Measurements from ENCODE around the gene ARHGAP45. TPM values are rescaled to one million over a fixed set of nuclear protein-coding genes. Genes with fewer than 3 reads are reported as not detected.

The ARHGAP45 gene
- polyA plus RNA-seq, 2 of the 4 experiments (the other 2 are of a cell fraction): 1.2 to 1.9 TPM

GRCh38 chr19:1115646-1116420 lies 48.9 kb downstream of the ARHGAP45 start:
- no peak for FAIRE-seq
- POLR2A ChIA-PET: no interaction called here
- TF ChIP-seq NR3C1 (IDR thresholded peaks at IDR 0.05) (no peak), FOSL2 (IDR thresholded peaks at IDR 0.05) (no peak), FOSL2 (CRISPR knock-in tag; IDR thresholded peaks at IDR 0.05) (no peak), SREBF2 (IDR thresholded peaks at IDR 0.05) (no peak), RCOR1 (IDR thresholded peaks at IDR 0.05; ENCODE audit: low read depth, low read length) (no peak), TP53 (CRISPR knock-in tag; IDR thresholded peaks at IDR 0.05) (no peak), TFCP2L1 (CRISPR knock-in tag; IDR thresholded peaks at IDR 0.05) (no peak)
- 89% methylated on average over 29 of the region's 35 CpGs for WGBS (ENCODE audit: missing lambda C conversion rate)
- H3K4me3 ChIP-seq: no peak overlapping the region
- peaks cover 25% of the 10 kb centered on the region for H3K4me1 ChIP-seq
- no peak overlapping the region for H3K4me2 ChIP-seq
- H3K9me3 ChIP-seq: no peaks in the 10 kb centered on the region
- H3K27ac ChIP-seq: no peak overlapping the region
- CTCF ChIA-PET: interaction anchor here (0.6 to 1.8 kb wide), 5 partner anchors 8 to 79 kb away, joined by 3 to 6 read pairs (median 5); no protein-coding TSS in a partner anchor
- no peak for ATAC-seq
- no peak for DNase-seq (ENCODE audit: low read depth in 1 of 2, low spot score in 1 of 2)

- no peak overlapping the region for H3K27ac ChIP-seq
- peaks cover 19% of the 10 kb centered on the region for H3K4me1 ChIP-seq
- FAIRE-seq (no peak), DNase-seq (ENCODE audit: low read depth in 1 of 2, low spot score in 1 of 2) (no peak), ATAC-seq (no peak)
- no peak overlapping the region for H3K4me3 ChIP-seq
- WGBS (ENCODE audit: missing lambda C conversion rate): 94% methylated on average over 20 of the region's 52 CpGs
- no peaks in the 10 kb centered on the region for H3K9me3 ChIP-seq
- TF ChIP-seq MAX (IDR thresholded peaks at IDR 0.05) (no peak), PHF8 (IDR thresholded peaks at IDR 0.05; ENCODE audit: borderline replicate concordance, low read depth) (no peak), FOXS1 (CRISPR knock-in tag; IDR thresholded peaks at IDR 0.05) (no peak), HOXB13 (CRISPR knock-in tag; IDR thresholded peaks at IDR 0.05; ENCODE audit: low read depth) (no peak), FOSL2 (IDR thresholded peaks at IDR 0.05) (no peak), FOSL2 (CRISPR knock-in tag; IDR thresholded peaks at IDR 0.05) (no peak), CEBPB (IDR thresholded peaks at IDR 0.05) (no peak), CBX2 (IDR thresholded peaks at IDR 0.05; ENCODE audit: borderline replicate concordance, low read depth) (no peak), EHMT2 (IDR thresholded peaks at IDR 0.05; ENCODE audit: low read depth) (no peak)
- ChIA-PET CTCF (interaction anchor here (0.6 to 1.4 kb wide), 3 partner anchors 69 to 83 kb away, joined by 3 to 5 read pairs (median 3); no protein-coding TSS in a partner anchor), POLR2A (no interaction called here)
- no peak overlapping the region for H3K4me2 ChIP-seq
These were observed 50.0 kb downstream of the ARHGAP45 start for GRCh38 chr19:1116726-1117581.

- Histone ChIP-seq H3K9me3 (no peaks in the 10 kb centered on the region), H3K4me1 (peaks cover 16% of the 10 kb centered on the region), H3K4me3 (no peak overlapping the region), H3K27ac (no peak overlapping the region), H3K4me2 (no peak overlapping the region)
- DNase-seq (ENCODE audit: low read depth in 1 of 2, low spot score in 1 of 2) (no peak), FAIRE-seq (no peak), ATAC-seq (no peak)
- WGBS (ENCODE audit: missing lambda C conversion rate): 96% methylated on average over 10 of the region's 16 CpGs
- POLR2A ChIA-PET: no interaction called here
- no peak for TF ChIP-seq EP300 (IDR thresholded peaks at IDR 0.05)
- no peak for TF ChIP-seq CBX8 (IDR thresholded peaks at IDR 0.05)
- TF ChIP-seq POLR2A (IDR thresholded peaks at IDR 0.05; ENCODE audit: low read length): no peak
- no peak for TF ChIP-seq ELK1 (IDR thresholded peaks at IDR 0.05; ENCODE audit: low read depth, low read length)
- no peak for TF ChIP-seq BCL3 (IDR thresholded peaks at IDR 0.05)
- TF ChIP-seq RFX5 (IDR thresholded peaks at IDR 0.05): no peak
- TF ChIP-seq TFCP2L1 (CRISPR knock-in tag; IDR thresholded peaks at IDR 0.05): no peak
- no peak for TF ChIP-seq ZSCAN20 (CRISPR knock-in tag; IDR thresholded peaks at IDR 0.05)
- no peak for TF ChIP-seq ZNF302 (CRISPR knock-in tag; IDR thresholded peaks at IDR 0.05)
- TF ChIP-seq FOSL2 (IDR thresholded peaks at IDR 0.05): no peak
- no peak for TF ChIP-seq FOSL2 (CRISPR knock-in tag; IDR thresholded peaks at IDR 0.05)
- TF ChIP-seq HOXB13 (CRISPR knock-in tag; IDR thresholded peaks at IDR 0.05; ENCODE audit: low read depth): no peak
- no peak for TF ChIP-seq CHD2 (IDR thresholded peaks at IDR 0.05; ENCODE audit: low read length, partially characterized antibody)
- no peak for TF ChIP-seq KDM5A (IDR thresholded peaks at IDR 0.05)
- TF ChIP-seq FOSB (CRISPR knock-in tag; IDR thresholded peaks at IDR 0.05): no peak
- CTCF ChIA-PET: no interaction called here
These were observed 50.7 kb downstream of the ARHGAP45 start for GRCh38 chr19:1117654-1118053.

Data from A549 (cell line).